ENCODE results near the gene KIF15.

- TF ChIP-seq CTCF (conservative IDR thresholded peaks at IDR 0.05; ENCODE audit: low read length): peak; percentile 46
- TF ChIP-seq EZH2phosphoT487 (IDR thresholded peaks at IDR 0.05; ENCODE audit: borderline replicate concordance): no peak
These were observed 121.8 kb downstream of the KIF15 start for GRCh38 chr3:44883213-44883955.
